Stomach (tissue), 9 donors: ENCODE measurements around the gene EFHC2. TPM values are rescaled to one million over a fixed set of nuclear protein-coding genes. Genes with fewer than 3 reads are reported as not detected.

Experiments used
- DNase-seq, 2 donors: peaks; one replicate each; pipeline versions ENCODE4 v3.0.0 to v3.0.0-alpha.2; 2013 to 2019
- H3K27ac ChIP-seq, 5 donors: fragments of 200-600 bp in 4 of 5; sonication (generic) in 4 of 5; one replicate each; pipeline ENCODE4 v1.5.1; 2013 to 2019; ENCODE audit warnings: mild to moderate bottlenecking in 1 of 5, moderate library complexity in 1 of 5
- H3K27me3 ChIP-seq, 3 donors: fragments of 200-600 bp; sonication (generic); one replicate each; pipeline ENCODE4 v1.5.1; 2017 to 2019; ENCODE audit warnings: mixed run types in 1 of 3
- H3K36me3 ChIP-seq, 4 donors: fragments of 200-600 bp; sonication (generic); 1 replicate in 3 of 4; 2 replicates in 1 of 4; pipeline ENCODE4 v1.5.1; 2016 to 2019
- H3K4me1 ChIP-seq, 4 donors: fragments of 200-600 bp; sonication (generic); one replicate each; pipeline ENCODE4 v1.5.1; 2016 to 2019
- H3K4me3 ChIP-seq, 4 donors: fragments of 200-600 bp; sonication (generic) in 3 of 4; one replicate each; pipeline ENCODE4 v1.5.1; 2016 to 2019; ENCODE audit warnings: mild to moderate bottlenecking in 1 of 4
- H3K9me3 ChIP-seq, 4 donors: fragments of 200-600 bp; sonication (generic); one replicate each; pipeline ENCODE4 v1.5.1; 2016 to 2019
- EP300 ChIP-seq: sonication (generic); formaldehyde crosslinking; IDR thresholded peaks from one replicate; pipeline ENCODE4 v1.6.1; 2017; ENCODE audit warnings: antibody characterized with exemption
- POLR2A ChIP-seq, 4 donors: fragments of 450-650 bp; IDR thresholded peaks; one replicate each; pipeline ENCODE4 v1.6.1; 2016; ENCODE audit warnings: antibody characterized with exemption in 4 of 4, control low read depth in 2 of 4, mild to moderate bottlenecking in 1 of 4, moderate library complexity in 1 of 4
- POLR2AphosphoS5 ChIP-seq, 3 donors: sonication (generic); formaldehyde crosslinking; IDR thresholded peaks; one replicate each; pipeline ENCODE4 v1.6.1; 2016; ENCODE audit warnings: antibody characterized with exemption in 3 of 3
- WGBS, 5 donors: extraction: QIAGEN DNeasy Blood & Tissue Kit in 3 of 5; methylation state at CpG; one replicate each; pipeline versions ENCODE4 v1.1.5 to v1.1.7; 2013 to 2018; 5-methylcytosine and 5-hydroxymethylcytosine counted together
- intact Hi-C: fragments of 100-400 bp; cut with DNase I; formaldehyde crosslinking; loops from one replicate; pipeline ENCODE4 v1.15.1; 2023; ENCODE audit warnings: low total_unique reads
- polyA plus RNA-seq, 3 donors: library from polyadenylated mRNA; stranded (reverse); fragments of 200-250 nt; gene quantifications; one replicate each; pipeline ENCODE4 v1.2.3, GENCODE V29; 2013
- total RNA-seq, 5 donors: library from RNA; depleted of rRNA; stranded (reverse); fragments of >200 nt; gene quantifications; one replicate each; pipeline versions ENCODE4 v1.1.0 to v1.2.3, GENCODE V29; 2014 to 2016
- TF ChIP-seq, protein P1 (sequence below), 7 experiments: fragments of 450-650 bp in 4 of 7; fragments of 200-600 bp in 3 of 7; sonication (generic) in 3 of 7; IDR thresholded peaks; one replicate each; pipeline ENCODE4 v1.5.1; 2016 to 2019; ENCODE audit warnings: antibody characterized with exemption in 7 of 7, control low read depth in 2 of 7, mild to moderate bottlenecking in 1 of 7
- donor health status: healthy with polysubstance abuse.
- donor health status: Bipolar disorder and iron deficiency.
- donor health status: healthy.

EFHC2 gene
- total and polyA plus RNA-seq, 8 donors = 0.37 to 10.0 (median 1.5) TPM; not detected in 1

DNA sequence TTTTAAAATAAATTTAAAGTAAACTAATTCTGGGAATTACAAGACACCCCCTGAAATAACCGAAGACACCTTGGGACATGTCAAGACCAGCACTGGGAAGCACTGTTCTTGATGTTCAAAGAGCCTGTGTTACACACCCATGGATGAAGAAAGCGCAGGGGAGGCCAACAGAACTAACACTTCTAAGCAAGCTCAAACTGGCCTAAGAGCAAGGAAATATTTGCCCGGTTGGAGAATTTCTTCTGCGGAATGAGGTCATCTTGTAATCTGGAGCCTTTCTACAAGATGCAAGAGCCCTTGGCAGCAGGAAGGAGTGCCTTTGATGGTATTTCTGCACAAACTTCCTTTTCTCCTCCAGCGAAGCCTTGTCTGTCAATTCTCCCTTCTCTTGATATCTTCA, 9.3 kb upstream of the EFHC2 start:
- H3K4me3 ChIP-seq = no peak overlapping the region
- peak in 1 of 2 donors; percentile 32 for DNase-seq
- WGBS, 5 donors = 51 to 78% (median 64%) methylated on average over 5 of the region's 5 CpGs
- H3K27me3 ChIP-seq = no peaks in the 10 kb centered on the region
- intact Hi-C loops = no loop called here
- no peak overlapping the region for H3K27ac ChIP-seq
- H3K9me3 ChIP-seq = no peaks in the 10 kb centered on the region
- H3K4me1 ChIP-seq = no peaks in the 10 kb centered on the region
- TF ChIP-seq, protein P1, sequence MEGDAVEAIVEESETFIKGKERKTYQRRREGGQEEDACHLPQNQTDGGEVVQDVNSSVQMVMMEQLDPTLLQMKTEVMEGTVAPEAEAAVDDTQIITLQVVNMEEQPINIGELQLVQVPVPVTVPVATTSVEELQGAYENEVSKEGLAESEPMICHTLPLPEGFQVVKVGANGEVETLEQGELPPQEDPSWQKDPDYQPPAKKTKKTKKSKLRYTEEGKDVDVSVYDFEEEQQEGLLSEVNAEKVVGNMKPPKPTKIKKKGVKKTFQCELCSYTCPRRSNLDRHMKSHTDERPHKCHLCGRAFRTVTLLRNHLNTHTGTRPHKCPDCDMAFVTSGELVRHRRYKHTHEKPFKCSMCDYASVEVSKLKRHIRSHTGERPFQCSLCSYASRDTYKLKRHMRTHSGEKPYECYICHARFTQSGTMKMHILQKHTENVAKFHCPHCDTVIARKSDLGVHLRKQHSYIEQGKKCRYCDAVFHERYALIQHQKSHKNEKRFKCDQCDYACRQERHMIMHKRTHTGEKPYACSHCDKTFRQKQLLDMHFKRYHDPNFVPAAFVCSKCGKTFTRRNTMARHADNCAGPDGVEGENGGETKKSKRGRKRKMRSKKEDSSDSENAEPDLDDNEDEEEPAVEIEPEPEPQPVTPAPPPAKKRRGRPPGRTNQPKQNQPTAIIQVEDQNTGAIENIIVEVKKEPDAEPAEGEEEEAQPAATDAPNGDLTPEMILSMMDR (IDR thresholded peaks at IDR 0.05) = no peak
- TF ChIP-seq POLR2AphosphoS5 (IDR thresholded peaks at IDR 0.05) (no peak), EP300 (no peak)
- no peaks in the 10 kb centered on the region for H3K36me3 ChIP-seq

DNA sequence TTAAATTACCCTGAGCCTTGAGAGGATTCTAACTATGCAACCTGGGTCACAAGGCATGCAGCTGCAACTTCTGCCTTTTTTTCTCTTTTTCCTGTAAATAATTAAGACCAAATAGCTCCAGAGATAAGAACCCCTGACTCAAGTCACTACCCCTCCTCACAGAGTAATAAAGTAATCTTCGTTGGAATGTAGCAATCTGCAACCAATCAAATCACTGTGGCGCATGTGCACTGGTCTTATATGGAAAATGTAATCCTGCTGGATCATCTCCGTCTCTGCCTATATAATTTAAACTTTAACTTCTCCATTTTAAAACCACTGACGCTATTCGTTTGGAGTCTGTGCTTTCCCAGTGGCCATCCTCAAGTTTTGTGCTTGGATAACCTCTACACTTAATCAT, 6.1 kb upstream of the EFHC2 start:
- Histone ChIP-seq H3K4me1 (peaks cover 0 to 1% (median 0%) of the 10 kb centered on the region in 4 donors), H3K4me3 (no peak overlapping the region), H3K36me3 (no peaks in the 10 kb centered on the region), H3K27me3 (peaks cover 0 to 7% (median 0%) of the 10 kb centered on the region in 3 donors), H3K9me3 (no peaks in the 10 kb centered on the region), H3K27ac (no peak overlapping the region)
- TF ChIP-seq, protein P1 (IDR thresholded peaks at IDR 0.05) = no peak
- no peak for TF ChIP-seq POLR2AphosphoS5 (IDR thresholded peaks at IDR 0.05)
- no peak for TF ChIP-seq EP300
- TF ChIP-seq POLR2A (IDR thresholded peaks at IDR 0.05) = no peak
- 58 to 81% (median 69%) methylated on average over 5 of the region's 5 CpGs for WGBS, 5 donors
- DNase-seq = no peak
- intact Hi-C loops = no loop called here

DNA sequence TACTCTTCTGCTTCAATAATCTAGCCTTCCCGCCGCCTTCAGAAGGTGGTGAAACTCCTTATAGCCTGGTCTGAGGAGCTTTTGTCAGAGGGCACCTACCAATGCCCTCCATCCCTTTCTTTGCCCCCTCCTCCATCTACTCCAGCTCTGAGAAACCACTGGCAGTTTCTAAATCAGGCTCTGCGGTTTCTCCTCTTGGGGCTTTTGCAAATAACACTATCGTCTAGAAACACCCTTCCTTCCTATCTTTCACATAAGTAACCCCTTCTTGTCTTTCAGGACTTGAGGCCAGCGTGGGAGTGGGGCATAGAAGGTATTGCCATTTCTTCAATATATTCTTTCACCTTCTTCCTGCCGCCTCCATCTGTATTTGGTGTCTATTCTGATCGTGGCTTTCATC, 1.2 kb upstream of the EFHC2 start:
- H3K9me3 ChIP-seq = no peaks in the 10 kb centered on the region
- H3K27ac ChIP-seq = peak overlapping the region in 4 of 5 donors; percentile 10 to 63 (median 23)
- DNase-seq = peak in 1 of 2 donors; percentile 19
- H3K4me1 ChIP-seq = peaks cover 0 to 12% (median 5%) of the 10 kb centered on the region in 4 donors
- peak overlapping the region in 2 of 4 donors; percentile 51 for H3K4me3 ChIP-seq
- peaks cover 0 to 13% (median 0%) of the 10 kb centered on the region in 3 donors for H3K27me3 ChIP-seq
- 20 to 33% (median 24%) methylated on average over 7 of the region's 7 CpGs for WGBS, 5 donors
- H3K36me3 ChIP-seq = no peaks in the 10 kb centered on the region
- no peak for TF ChIP-seq EP300
- no peak for TF ChIP-seq POLR2A (IDR thresholded peaks at IDR 0.05)
- TF ChIP-seq POLR2AphosphoS5 (IDR thresholded peaks at IDR 0.05) = no peak
- TF ChIP-seq, protein P1 (IDR thresholded peaks at IDR 0.05) = no peak
- intact Hi-C loops = no loop called here

DNA sequence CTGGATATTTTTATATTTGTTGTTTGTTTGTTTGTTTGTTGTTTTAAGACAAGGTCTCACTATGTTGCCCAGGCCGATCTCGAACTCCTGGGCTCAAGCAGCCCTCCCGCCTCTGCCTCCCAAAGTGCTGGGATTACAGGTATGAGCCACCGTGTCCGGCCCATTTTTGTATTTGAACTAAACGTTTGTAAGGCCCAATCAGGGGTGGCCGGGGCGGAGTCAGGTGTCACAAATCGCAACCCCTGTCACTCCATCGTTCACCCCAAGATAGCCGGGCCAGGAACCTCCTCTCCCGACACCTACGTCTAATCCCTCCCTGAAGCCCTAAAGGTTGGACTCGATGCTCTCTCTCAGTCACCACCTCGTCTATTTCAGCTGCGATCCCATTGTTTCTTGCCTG, 722 bp upstream of the EFHC2 start:
- Histone ChIP-seq H3K9me3 (no peaks in the 10 kb centered on the region), H3K4me3 (peak overlapping the region; percentile 45 to 51 (median 51)), H3K27me3 (peaks cover 0 to 13% (median 0%) of the 10 kb centered on the region in 3 donors), H3K36me3 (no peaks in the 10 kb centered on the region), H3K4me1 (peaks cover 0 to 12% (median 5%) of the 10 kb centered on the region in 4 donors), H3K27ac (peak overlapping the region in 4 of 5 donors; percentile 10 to 63 (median 23))
- WGBS, 5 donors = 7 to 31% (median 19%) methylated on average over 12 to 16 of the region's 16 CpGs
- DNase-seq = peak; percentile 52 to 57
- no peak for TF ChIP-seq EP300
- no peak for TF ChIP-seq POLR2AphosphoS5 (IDR thresholded peaks at IDR 0.05)
- no peak for TF ChIP-seq POLR2A (IDR thresholded peaks at IDR 0.05)
- TF ChIP-seq, protein P1 (IDR thresholded peaks at IDR 0.05) = no peak
- intact Hi-C loops = no loop called here
